ENCODE data around the gene CELF5.
A peak's percentile ranks its signal among the peaks of the same experiment; 100 is the strongest.

- TF ChIP-seq, protein P1, sequence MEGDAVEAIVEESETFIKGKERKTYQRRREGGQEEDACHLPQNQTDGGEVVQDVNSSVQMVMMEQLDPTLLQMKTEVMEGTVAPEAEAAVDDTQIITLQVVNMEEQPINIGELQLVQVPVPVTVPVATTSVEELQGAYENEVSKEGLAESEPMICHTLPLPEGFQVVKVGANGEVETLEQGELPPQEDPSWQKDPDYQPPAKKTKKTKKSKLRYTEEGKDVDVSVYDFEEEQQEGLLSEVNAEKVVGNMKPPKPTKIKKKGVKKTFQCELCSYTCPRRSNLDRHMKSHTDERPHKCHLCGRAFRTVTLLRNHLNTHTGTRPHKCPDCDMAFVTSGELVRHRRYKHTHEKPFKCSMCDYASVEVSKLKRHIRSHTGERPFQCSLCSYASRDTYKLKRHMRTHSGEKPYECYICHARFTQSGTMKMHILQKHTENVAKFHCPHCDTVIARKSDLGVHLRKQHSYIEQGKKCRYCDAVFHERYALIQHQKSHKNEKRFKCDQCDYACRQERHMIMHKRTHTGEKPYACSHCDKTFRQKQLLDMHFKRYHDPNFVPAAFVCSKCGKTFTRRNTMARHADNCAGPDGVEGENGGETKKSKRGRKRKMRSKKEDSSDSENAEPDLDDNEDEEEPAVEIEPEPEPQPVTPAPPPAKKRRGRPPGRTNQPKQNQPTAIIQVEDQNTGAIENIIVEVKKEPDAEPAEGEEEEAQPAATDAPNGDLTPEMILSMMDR (IDR thresholded peaks at IDR 0.05), result peak in 1 of 4 experiments; percentile 60
- no peak for TF ChIP-seq EP300 (IDR thresholded peaks at IDR 0.05)
- TF ChIP-seq POLR2AphosphoS5 (IDR thresholded peaks at IDR 0.05), result no peak
- TF ChIP-seq POLR2A (IDR thresholded peaks at IDR 0.05), result no peak
These were observed at the start of gene CELF5 for GRCh38 chr19:3224346-3225168.

Measured in sigmoid colon (tissue), 4 donors.